GM12878 (cell line): ENCODE data around the gene GSTM4. TPM values are rescaled to one million over a fixed set of nuclear protein-coding genes. Genes with fewer than 3 reads are reported as not detected.

Experiments used
- ATAC-seq: fragments of 200-7000 bp; cut with Tn5 transposase; 3 replicates; pipeline ENCODE4 v1.9.1; 2020; ENCODE audit warnings: mild to moderate bottlenecking, moderate library complexity
- BruUV-seq: library from RNA; stranded (reverse); fragments of 400-500 nt; replicated peaks from 2 replicates; lab custom pipeline; 2021; lab: Mats Ljungman, UMichigan
- CTCF ChIA-PET: fragments of 300-600 bp; sonication (Branson Sonifier 250); formaldehyde crosslinking; extraction: SDS; loops from one replicate; lab custom pipeline; 2021; ENCODE audit warnings: inconsistent platforms; lab: Yijun Ruan, JAX
- POLR2A ChIA-PET: fragments of 350-600 bp; formaldehyde crosslinking; extraction: SDS; loops from one replicate; lab custom pipeline; 2021; ENCODE audit warnings: inconsistent platforms; lab: Charles Lee
- RAD21 ChIA-PET: fragments of 300-600 bp; sonication (Branson Sonifier 250); formaldehyde crosslinking; loops from one replicate; lab custom pipeline; 2023; ENCODE audit warnings: antibody characterized with exemption; ENCODE audit not compliant: unreplicated experiment; lab: Charles Lee
- SMC1A ChIA-PET: fragments of 300-600 bp; sonication (Branson Sonifier 250); formaldehyde crosslinking; loops from one replicate; lab custom pipeline; 2023; ENCODE audit not compliant: unreplicated experiment, uncharacterized antibody; lab: Charles Lee
- DNase-seq: peaks from one replicate; pipeline ENCODE4 v3.0.0-alpha.2; 2011; ENCODE audit warnings: low read depth, low spot score
- FAIRE-seq: peaks from 3 replicates; lab custom pipeline; 2011; peaks lifted over from hg19 to GRCh38; lab: Jason Lieb, UNC
- H2AFZ ChIP-seq: 2 replicates; pipeline ENCODE4 v1.6.0; 2011; ENCODE audit warnings: low read depth, low read length, control low read depth; ENCODE audit not compliant: control insufficient read depth
- H3K27ac ChIP-seq: 2 replicates; pipeline ENCODE4 v1.5.1; 2011; ENCODE audit warnings: control low read depth; ENCODE audit not compliant: control insufficient read depth, insufficient read depth
- H3K27me3 ChIP-seq, 2 experiments: replicated peaks in 1 of 2; 2 replicates each; pipeline versions ENCODE4 v1.6.0 to v1.6.1; 2011; ENCODE audit warnings: low read length in 1 of 2; ENCODE audit not compliant: control insufficient read depth in 2 of 2, insufficient read depth in 2 of 2
- H3K36me3 ChIP-seq, 2 experiments: 2 replicates each; pipeline ENCODE4 v1.5.1; 2011; ENCODE audit warnings: low read length in 1 of 2; ENCODE audit not compliant: control insufficient read depth in 2 of 2, insufficient read depth in 2 of 2
- H3K4me1 ChIP-seq: 2 replicates; pipeline ENCODE4 v1.6.1; 2011; ENCODE audit warnings: mild to moderate bottlenecking, low read length, moderate library complexity, mixed read lengths; ENCODE audit not compliant: control insufficient read depth, insufficient read depth
- H3K4me2 ChIP-seq: 2 replicates; pipeline ENCODE4 v1.6.0; 2011; ENCODE audit warnings: control low read depth; ENCODE audit not compliant: control insufficient read depth, insufficient read depth
- H3K4me3 ChIP-seq: fragments of 200-600 bp; sonication (generic); 2 replicates; pipeline ENCODE4 v1.5.1; 2016
- H3K79me2 ChIP-seq: 2 replicates; pipeline ENCODE4 v1.6.0; 2011; ENCODE audit warnings: low read length; ENCODE audit not compliant: control insufficient read depth, insufficient read depth
- H3K9ac ChIP-seq: 2 replicates; pipeline ENCODE4 v1.8.0; 2011; ENCODE audit warnings: low read length, control low read depth, mixed read lengths; ENCODE audit not compliant: control insufficient read depth, insufficient read depth
- H3K9me3 ChIP-seq: replicated peaks from 3 replicates; pipeline ENCODE4 v1.5.1; 2011; ENCODE audit warnings: mild to moderate bottlenecking, low read length; ENCODE audit not compliant: control insufficient read depth, insufficient read depth
- H4K20me1 ChIP-seq: 2 replicates; pipeline ENCODE4 v1.6.0; 2011; ENCODE audit not compliant: control insufficient read depth, insufficient read depth
- CBX5 ChIP-seq: sonication (generic); IDR thresholded peaks from 2 replicates; pipeline ENCODE4 v1.6.1; 2016; ENCODE audit warnings: low read depth, moderate library complexity, mild to moderate bottlenecking, inconsistent platforms
- EZH2 ChIP-seq: IDR thresholded peaks from 2 replicates; pipeline ENCODE4 v1.6.1; 2012; ENCODE audit warnings: low read depth, mild to moderate bottlenecking, control low read depth, inconsistent platforms, low read length, borderline replicate concordance; ENCODE audit not compliant: control insufficient read depth
- HDAC2 ChIP-seq: fragments of 200-600 bp; sonication (generic); IDR thresholded peaks from 2 replicates; pipeline ENCODE4 v1.6.1; 2017
- KAT2A ChIP-seq: conservative IDR thresholded peaks from 2 replicates; pipeline ENCODE4 v1.6.1; 2011; ENCODE audit warnings: low read depth, low read length; ENCODE audit not compliant: control insufficient read depth
- KLF5 ChIP-seq: fragments of 450-650 bp; IDR thresholded peaks from 2 replicates; pipeline ENCODE4 v1.6.1; 2014; ENCODE audit warnings: mild to moderate bottlenecking; ENCODE audit not compliant: partially characterized antibody
- NR2F1 ChIP-seq: fragments of 450-650 bp; conservative IDR thresholded peaks from 2 replicates; pipeline ENCODE4 v1.6.1; 2017; ENCODE audit warnings: mild to moderate bottlenecking
- ZNF274 ChIP-seq: IDR thresholded peaks from one replicate; pipeline ENCODE4 v1.8.0; 2011; ENCODE audit not compliant: insufficient read length, insufficient read depth
- WGBS: methylation state at CpG from one replicate; pipeline ENCODE4 v1.1.6; 2016; ENCODE audit warnings: low lambda C conversion rate; ENCODE audit not compliant: insufficient replicate concordance, insufficient coverage; ENCODE audit errors: missing lambda C conversion rate; 5-methylcytosine and 5-hydroxymethylcytosine counted together
- in situ Hi-C: fragments of 300-500 bp; cut with MboI; formaldehyde crosslinking; loops from 9 replicates; pipeline ENCODE4 v1.14.3; 2018; ENCODE audit warnings: mixed read lengths
- intact Hi-C: fragments of 100-400 bp; cut with micrococcal nuclease; formaldehyde crosslinking; loops from one replicate; pipeline ENCODE4 v1.14.2; 2022; ENCODE audit not compliant: unreplicated experiment
- polyA plus RNA-seq, 11 experiments: library from polyadenylated mRNA; depleted of rRNA in 4 of 11; unstranded in 6 of 11; stranded (reverse) in 5 of 11; fragments of >200 nt; fragmentation: Nextera tagmentation in 4 of 11; fragmentation: Illumina TruSeq in 1 of 11; extraction: Ambion mirVana in 4 of 11; extraction: Trizol in 1 of 11; gene quantifications; 1 replicate in 1 of 11; 2 replicates in 10 of 11; pipeline versions ENCODE4 v1.2.1 to v1.2.3, GENCODE V29; 2011 to 2016; ENCODE audit warnings: inconsistent platforms in 2 of 11, missing spikeins in 2 of 11, low read depth in 1 of 11
- total RNA-seq, 4 experiments: library from RNA; depleted of rRNA in 3 of 4; stranded (reverse); fragments of >200 nt in 3 of 4; fragmentation: Illumina TruSeq in 1 of 4; extraction: Trizol in 1 of 4; gene quantifications; 2 replicates each; pipeline versions ENCODE4 v1.2.1 to v1.2.3, GENCODE V29; 2013 to 2021
- TF ChIP-seq, protein P1 (sequence below): fragments of 450-650 bp; IDR thresholded peaks from 2 replicates; pipeline ENCODE4 v1.6.1; 2018; ENCODE audit warnings: mild to moderate bottlenecking, low read depth, moderate library complexity; ENCODE audit not compliant: partially characterized antibody
- TF ChIP-seq, protein P2 (sequence below): IDR thresholded peaks from 2 replicates; pipeline ENCODE4 v1.6.1; 2012; ENCODE audit warnings: low read depth, low read length, improper control_type of control experiment
- TF ChIP-seq, protein P3 (sequence below): IDR thresholded peaks from 2 replicates; pipeline ENCODE4 v1.6.1; 2012; ENCODE audit warnings: low read length, inconsistent platforms
- TF ChIP-seq, protein P4 (sequence below): fragments of 450-650 bp; formaldehyde crosslinking; IDR thresholded peaks from 2 replicates; pipeline ENCODE4 v1.4.0; 2020; ENCODE audit warnings: mild to moderate bottlenecking, moderate library complexity
- TF ChIP-seq, protein P5 (sequence below): fragments of 450-650 bp; IDR thresholded peaks from 2 replicates; pipeline ENCODE4 v1.6.1; 2017; ENCODE audit warnings: mild to moderate bottlenecking, low read depth, inconsistent platforms; ENCODE audit not compliant: poor library complexity, severe bottlenecking

GSTM4 gene
- total and polyA plus RNA-seq, 10 of the 15 experiments (the other 5 are each of a cell fraction or from before 2014, with no cell fraction given) = 14.3 to 37.2 (median 23.0) TPM

DNA sequence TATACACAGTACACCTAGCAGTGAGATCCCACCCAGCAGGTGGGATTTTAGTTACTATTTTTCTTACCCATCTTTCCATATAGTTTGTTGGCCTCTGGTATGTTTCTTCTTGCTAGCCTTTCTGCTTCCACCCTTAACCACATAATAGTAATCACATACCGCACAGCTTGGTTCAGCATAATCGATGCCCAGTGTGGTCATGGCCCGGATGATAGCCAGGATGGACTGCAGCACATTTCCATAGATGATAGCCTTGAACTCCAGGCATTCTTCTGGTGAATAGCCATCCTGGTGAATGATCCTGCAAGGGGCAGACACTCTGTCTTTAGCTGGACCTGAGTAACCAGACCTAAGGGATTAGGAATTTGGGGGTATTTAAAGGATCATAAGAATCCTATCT lies 46.0 kb upstream of the GSTM4 start:
- H3K36me3 ChIP-seq = no peaks in the 10 kb centered on the region; a peak in 1 of 4 replicates
- DNase-seq (no peak), FAIRE-seq (no peak), ATAC-seq (no peak)
- no peaks in the 10 kb centered on the region for H4K20me1 ChIP-seq
- H3K9ac ChIP-seq = no peak overlapping the region
- H3K4me2 ChIP-seq = no peak overlapping the region
- in situ Hi-C loops (no loop called here), intact Hi-C loops (no loop called here)
- no peaks in the 10 kb centered on the region for H3K4me1 ChIP-seq
- ChIA-PET SMC1A (interaction anchor here (1.0 kb wide), 1 partner anchor 10 kb away, joined by 3 read pairs; no protein-coding TSS in a partner anchor), POLR2A (interaction anchor here (1.5 kb wide), 1 partner anchor 9 kb away, joined by 3 read pairs; no protein-coding TSS in a partner anchor), RAD21 (interaction anchor here (1.2 kb wide), 1 partner anchor 10 kb away, joined by 4 read pairs; no protein-coding TSS in a partner anchor), CTCF (interaction anchor here (1.1 to 1.3 kb wide), 2 partner anchors 30 to 40 kb away, joined by 3 to 4 read pairs; no protein-coding TSS in a partner anchor)
- no peaks in the 10 kb centered on the region for H3K79me2 ChIP-seq
- no peaks in the 10 kb centered on the region for H3K27me3 ChIP-seq
- no peaks in the 10 kb centered on the region for H3K9me3 ChIP-seq
- whole genome bisulfite sequencing = 96% methylated on average over 3 of the region's 3 CpGs
- H2AFZ ChIP-seq = no peak overlapping the region
- H3K4me3 ChIP-seq = no peak overlapping the region
- H3K27ac ChIP-seq = no peak overlapping the region
- BruUV-seq = no TSS peak
- TF ChIP-seq, protein P1, sequence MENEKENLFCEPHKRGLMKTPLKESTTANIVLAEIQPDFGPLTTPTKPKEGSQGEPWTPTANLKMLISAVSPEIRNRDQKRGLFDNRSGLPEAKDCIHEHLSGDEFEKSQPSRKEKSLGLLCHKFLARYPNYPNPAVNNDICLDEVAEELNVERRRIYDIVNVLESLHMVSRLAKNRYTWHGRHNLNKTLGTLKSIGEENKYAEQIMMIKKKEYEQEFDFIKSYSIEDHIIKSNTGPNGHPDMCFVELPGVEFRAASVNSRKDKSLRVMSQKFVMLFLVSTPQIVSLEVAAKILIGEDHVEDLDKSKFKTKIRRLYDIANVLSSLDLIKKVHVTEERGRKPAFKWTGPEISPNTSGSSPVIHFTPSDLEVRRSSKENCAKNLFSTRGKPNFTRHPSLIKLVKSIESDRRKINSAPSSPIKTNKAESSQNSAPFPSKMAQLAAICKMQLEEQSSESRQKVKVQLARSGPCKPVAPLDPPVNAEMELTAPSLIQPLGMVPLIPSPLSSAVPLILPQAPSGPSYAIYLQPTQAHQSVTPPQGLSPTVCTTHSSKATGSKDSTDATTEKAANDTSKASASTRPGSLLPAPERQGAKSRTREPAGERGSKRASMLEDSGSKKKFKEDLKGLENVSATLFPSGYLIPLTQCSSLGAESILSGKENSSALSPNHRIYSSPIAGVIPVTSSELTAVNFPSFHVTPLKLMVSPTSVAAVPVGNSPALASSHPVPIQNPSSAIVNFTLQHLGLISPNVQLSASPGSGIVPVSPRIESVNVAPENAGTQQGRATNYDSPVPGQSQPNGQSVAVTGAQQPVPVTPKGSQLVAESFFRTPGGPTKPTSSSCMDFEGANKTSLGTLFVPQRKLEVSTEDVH = no peak
- TF ChIP-seq NR2F1 (no peak), HDAC2 (no peak), KAT2A (no peak), KLF5 (no peak), CBX5 (no peak), EZH2 (no peak), ZNF274 (no peak)
- TF ChIP-seq, protein P2, sequence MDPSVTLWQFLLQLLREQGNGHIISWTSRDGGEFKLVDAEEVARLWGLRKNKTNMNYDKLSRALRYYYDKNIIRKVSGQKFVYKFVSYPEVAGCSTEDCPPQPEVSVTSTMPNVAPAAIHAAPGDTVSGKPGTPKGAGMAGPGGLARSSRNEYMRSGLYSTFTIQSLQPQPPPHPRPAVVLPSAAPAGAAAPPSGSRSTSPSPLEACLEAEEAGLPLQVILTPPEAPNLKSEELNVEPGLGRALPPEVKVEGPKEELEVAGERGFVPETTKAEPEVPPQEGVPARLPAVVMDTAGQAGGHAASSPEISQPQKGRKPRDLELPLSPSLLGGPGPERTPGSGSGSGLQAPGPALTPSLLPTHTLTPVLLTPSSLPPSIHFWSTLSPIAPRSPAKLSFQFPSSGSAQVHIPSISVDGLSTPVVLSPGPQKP = no peak
- TF ChIP-seq, protein P3, sequence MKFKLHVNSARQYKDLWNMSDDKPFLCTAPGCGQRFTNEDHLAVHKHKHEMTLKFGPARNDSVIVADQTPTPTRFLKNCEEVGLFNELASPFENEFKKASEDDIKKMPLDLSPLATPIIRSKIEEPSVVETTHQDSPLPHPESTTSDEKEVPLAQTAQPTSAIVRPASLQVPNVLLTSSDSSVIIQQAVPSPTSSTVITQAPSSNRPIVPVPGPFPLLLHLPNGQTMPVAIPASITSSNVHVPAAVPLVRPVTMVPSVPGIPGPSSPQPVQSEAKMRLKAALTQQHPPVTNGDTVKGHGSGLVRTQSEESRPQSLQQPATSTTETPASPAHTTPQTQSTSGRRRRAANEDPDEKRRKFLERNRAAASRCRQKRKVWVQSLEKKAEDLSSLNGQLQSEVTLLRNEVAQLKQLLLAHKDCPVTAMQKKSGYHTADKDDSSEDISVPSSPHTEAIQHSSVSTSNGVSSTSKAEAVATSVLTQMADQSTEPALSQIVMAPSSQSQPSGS = no peak
- TF ChIP-seq, protein P4, sequence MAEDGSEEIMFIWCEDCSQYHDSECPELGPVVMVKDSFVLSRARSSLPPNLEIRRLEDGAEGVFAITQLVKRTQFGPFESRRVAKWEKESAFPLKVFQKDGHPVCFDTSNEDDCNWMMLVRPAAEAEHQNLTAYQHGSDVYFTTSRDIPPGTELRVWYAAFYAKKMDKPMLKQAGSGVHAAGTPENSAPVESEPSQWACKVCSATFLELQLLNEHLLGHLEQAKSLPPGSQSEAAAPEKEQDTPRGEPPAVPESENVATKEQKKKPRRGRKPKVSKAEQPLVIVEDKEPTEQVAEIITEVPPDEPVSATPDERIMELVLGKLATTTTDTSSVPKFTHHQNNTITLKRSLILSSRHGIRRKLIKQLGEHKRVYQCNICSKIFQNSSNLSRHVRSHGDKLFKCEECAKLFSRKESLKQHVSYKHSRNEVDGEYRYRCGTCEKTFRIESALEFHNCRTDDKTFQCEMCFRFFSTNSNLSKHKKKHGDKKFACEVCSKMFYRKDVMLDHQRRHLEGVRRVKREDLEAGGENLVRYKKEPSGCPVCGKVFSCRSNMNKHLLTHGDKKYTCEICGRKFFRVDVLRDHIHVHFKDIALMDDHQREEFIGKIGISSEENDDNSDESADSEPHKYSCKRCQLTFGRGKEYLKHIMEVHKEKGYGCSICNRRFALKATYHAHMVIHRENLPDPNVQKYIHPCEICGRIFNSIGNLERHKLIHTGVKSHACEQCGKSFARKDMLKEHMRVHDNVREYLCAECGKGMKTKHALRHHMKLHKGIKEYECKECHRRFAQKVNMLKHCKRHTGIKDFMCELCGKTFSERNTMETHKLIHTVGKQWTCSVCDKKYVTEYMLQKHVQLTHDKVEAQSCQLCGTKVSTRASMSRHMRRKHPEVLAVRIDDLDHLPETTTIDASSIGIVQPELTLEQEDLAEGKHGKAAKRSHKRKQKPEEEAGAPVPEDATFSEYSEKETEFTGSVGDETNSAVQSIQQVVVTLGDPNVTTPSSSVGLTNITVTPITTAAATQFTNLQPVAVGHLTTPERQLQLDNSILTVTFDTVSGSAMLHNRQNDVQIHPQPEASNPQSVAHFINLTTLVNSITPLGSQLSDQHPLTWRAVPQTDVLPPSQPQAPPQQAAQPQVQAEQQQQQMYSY (CRISPR knock-in tag) = no peak
- TF ChIP-seq, protein P5, sequence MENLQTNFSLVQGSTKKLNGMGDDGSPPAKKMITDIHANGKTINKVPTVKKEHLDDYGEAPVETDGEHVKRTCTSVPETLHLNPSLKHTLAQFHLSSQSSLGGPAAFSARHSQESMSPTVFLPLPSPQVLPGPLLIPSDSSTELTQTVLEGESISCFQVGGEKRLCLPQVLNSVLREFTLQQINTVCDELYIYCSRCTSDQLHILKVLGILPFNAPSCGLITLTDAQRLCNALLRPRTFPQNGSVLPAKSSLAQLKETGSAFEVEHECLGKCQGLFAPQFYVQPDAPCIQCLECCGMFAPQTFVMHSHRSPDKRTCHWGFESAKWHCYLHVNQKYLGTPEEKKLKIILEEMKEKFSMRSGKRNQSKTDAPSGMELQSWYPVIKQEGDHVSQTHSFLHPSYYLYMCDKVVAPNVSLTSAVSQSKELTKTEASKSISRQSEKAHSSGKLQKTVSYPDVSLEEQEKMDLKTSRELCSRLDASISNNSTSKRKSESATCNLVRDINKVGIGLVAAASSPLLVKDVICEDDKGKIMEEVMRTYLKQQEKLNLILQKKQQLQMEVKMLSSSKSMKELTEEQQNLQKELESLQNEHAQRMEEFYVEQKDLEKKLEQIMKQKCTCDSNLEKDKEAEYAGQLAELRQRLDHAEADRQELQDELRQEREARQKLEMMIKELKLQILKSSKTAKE = no peak
